Chondrocyte (in vitro differentiated cells): ENCODE results near the gene FRMD4A. TPM values are rescaled to one million over a fixed set of nuclear protein-coding genes. Genes with fewer than 3 reads are reported as not detected.

Experiments used
- DNase-seq: peaks from one replicate; pipeline ENCODE4 v3.0.0; 2021; ENCODE audit warnings: mixed read lengths, low spot score
- H3K27ac Mint-ChIP-seq: one replicate; pipeline ENCODE4 v1.8.0; 2021; ENCODE audit warnings: mild to moderate bottlenecking, moderate library complexity, mixed read lengths; ENCODE audit not compliant: unreplicated experiment
- H3K27me3 Mint-ChIP-seq: 2 replicates; pipeline ENCODE4 v1.8.0; 2021; ENCODE audit warnings: low read depth, mixed read lengths
- H3K36me3 Mint-ChIP-seq: 2 replicates; pipeline ENCODE4 v1.8.0; 2021; ENCODE audit warnings: low read depth, mixed read lengths
- H3K4me1 Mint-ChIP-seq: 2 replicates; pipeline ENCODE4 v1.8.0; 2021; ENCODE audit warnings: low read depth, mild to moderate bottlenecking, mixed read lengths
- H3K4me3 Mint-ChIP-seq: one replicate; pipeline ENCODE4 v1.8.0; 2021; ENCODE audit warnings: mild to moderate bottlenecking, moderate library complexity, mixed read lengths; ENCODE audit not compliant: unreplicated experiment
- H3K9me3 Mint-ChIP-seq: 2 replicates; pipeline ENCODE4 v1.8.0; 2021; ENCODE audit warnings: low read depth, mixed read lengths
- total RNA-seq: library from RNA; stranded (reverse); gene quantifications from 3 replicates; pipeline ENCODE4 v1.2.1, GENCODE V29; 2021
- TF ChIP-seq, protein P1 (sequence below): fragments of 200-600 bp; sonication (generic); IDR thresholded peaks from 2 replicates; pipeline ENCODE4 v1.5.0; 2021; ENCODE audit warnings: antibody characterized with exemption, mild to moderate bottlenecking, moderate library complexity

Gene FRMD4A
- total RNA-seq, 1 donor from 2014 or later, result 129 TPM

DNA sequence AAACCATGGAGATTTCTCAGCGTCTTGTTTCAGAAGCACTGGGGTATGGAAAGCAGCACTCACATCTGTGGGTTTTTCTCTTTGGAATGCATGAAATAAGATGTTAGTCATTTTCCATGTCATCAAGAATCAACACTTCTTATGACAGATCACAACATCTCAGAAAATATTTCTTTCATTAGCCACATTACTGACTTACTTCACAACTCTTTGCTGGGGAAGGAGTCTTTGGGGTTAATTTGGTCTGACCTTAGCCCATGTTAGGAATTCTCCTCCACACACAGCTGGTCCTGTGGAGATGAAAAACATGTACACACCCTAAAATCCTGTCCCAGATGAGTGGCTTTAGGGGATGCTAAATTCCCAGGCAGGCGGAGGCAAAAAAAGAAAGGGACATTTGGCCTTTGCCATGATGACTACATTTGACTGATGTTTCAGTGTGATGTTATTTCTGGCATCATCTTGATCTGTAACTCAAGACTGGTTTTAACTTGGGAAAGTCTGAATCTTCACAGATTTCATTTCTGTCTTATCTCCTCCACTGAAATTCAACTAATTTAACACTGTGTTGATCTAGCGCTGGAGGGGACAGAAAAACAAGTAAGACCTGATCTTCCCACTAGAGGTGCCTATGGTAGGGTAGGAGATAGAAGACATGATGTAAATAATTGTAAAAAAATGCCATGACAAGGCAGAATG, 380.7 kb downstream of the FRMD4A start:
- Mint-ChIP-seq H3K36me3 (peaks cover 18% of the 10 kb centered on the region), H3K27me3 (no peaks in the 10 kb centered on the region), H3K4me1 (peaks cover 76% of the 10 kb centered on the region), H3K27ac (peak overlapping the region; percentile 97), H3K9me3 (no peaks in the 10 kb centered on the region), H3K4me3 (no peak overlapping the region)
- no peak for DNase-seq
- TF ChIP-seq, protein P1, sequence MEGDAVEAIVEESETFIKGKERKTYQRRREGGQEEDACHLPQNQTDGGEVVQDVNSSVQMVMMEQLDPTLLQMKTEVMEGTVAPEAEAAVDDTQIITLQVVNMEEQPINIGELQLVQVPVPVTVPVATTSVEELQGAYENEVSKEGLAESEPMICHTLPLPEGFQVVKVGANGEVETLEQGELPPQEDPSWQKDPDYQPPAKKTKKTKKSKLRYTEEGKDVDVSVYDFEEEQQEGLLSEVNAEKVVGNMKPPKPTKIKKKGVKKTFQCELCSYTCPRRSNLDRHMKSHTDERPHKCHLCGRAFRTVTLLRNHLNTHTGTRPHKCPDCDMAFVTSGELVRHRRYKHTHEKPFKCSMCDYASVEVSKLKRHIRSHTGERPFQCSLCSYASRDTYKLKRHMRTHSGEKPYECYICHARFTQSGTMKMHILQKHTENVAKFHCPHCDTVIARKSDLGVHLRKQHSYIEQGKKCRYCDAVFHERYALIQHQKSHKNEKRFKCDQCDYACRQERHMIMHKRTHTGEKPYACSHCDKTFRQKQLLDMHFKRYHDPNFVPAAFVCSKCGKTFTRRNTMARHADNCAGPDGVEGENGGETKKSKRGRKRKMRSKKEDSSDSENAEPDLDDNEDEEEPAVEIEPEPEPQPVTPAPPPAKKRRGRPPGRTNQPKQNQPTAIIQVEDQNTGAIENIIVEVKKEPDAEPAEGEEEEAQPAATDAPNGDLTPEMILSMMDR, result peak; percentile 35

DNA sequence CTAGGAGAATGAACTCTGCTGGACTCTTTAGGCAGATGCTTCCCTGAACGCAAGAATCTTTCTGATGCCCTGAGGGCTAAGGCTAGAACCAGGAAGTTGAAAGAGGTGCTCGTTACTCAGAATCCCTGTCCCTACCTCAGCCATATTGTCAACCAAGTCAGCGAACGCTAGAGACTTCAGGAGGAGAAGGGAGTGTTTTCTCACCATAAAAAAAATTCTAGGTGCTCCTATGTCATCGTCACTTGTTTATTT, 384.6 kb downstream of the FRMD4A start:
- peak overlapping the region; percentile 80 for H3K27ac Mint-ChIP-seq
- peaks cover 22% of the 10 kb centered on the region for H3K36me3 Mint-ChIP-seq
- no peak for DNase-seq
- peaks cover 94% of the 10 kb centered on the region for H3K4me1 Mint-ChIP-seq
- no peak overlapping the region for H3K4me3 Mint-ChIP-seq
- H3K9me3 Mint-ChIP-seq, result no peaks in the 10 kb centered on the region
- TF ChIP-seq, protein P1, result no peak
- H3K27me3 Mint-ChIP-seq, result no peaks in the 10 kb centered on the region

DNA sequence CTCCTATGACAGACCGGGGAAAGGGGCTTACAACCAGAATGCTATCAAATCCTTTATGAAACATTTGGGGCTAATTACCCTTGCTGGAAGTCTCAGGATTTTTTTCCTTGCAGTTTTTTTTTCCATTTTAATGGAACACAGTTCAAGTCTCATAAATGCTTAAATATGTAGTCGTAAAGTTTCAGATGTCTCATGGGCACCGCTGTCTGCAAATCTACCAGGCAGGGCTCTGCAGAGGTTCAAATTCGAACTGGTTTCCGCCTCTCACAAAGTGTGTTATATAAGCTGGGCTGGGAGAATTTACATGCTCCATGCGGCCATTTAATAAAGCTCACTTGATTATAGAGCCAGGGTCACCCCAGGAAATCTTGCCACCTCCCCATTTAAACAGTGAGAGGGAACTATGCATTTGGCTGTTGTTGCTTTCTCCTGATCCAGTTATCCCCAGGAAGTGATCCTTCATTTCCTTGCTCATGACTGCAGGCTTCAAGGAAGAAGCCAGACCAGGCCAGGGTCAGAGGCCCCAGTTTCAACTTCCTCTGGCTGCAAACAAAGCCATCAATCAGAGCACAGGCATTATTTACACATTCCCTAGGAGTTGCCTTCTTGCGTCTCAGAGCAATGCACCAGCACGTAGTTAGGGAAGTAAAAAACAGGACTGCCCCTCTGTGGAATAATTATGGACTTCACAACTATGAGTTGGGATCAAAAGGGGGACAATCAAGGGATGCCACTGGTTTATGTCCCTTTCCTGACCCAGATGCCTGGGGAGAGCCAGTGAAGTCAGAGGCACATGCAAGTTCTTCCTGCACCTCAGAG, 385.1 kb downstream of the FRMD4A start:
- H3K27ac Mint-ChIP-seq, result peak overlapping the region; percentile 80
- peaks cover 92% of the 10 kb centered on the region for H3K4me1 Mint-ChIP-seq
- no peak for DNase-seq
- no peaks in the 10 kb centered on the region for H3K27me3 Mint-ChIP-seq
- no peak overlapping the region for H3K4me3 Mint-ChIP-seq
- H3K9me3 Mint-ChIP-seq, result no peaks in the 10 kb centered on the region
- peaks cover 20% of the 10 kb centered on the region for H3K36me3 Mint-ChIP-seq
- TF ChIP-seq, protein P1, result peak; percentile 26

DNA sequence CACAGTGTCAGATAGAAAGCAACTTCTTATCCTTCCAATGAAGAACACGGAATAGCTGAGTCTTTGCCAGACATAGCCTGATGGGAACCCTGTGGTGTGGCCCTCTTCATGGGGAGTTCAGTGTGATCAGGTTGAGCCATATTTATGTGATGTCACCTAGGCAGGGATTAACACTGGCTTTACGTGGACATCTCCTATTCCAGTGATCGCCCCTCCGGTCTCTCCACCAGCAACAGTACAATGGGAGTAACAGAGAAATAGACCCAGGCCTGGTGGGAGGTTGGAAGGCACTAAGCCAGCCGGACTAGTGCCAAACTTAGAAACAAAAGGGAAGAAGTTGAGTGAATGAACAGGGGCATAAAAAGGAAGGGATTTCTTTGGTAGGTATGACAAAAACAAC, 385.9 kb downstream of the FRMD4A start:
- TF ChIP-seq, protein P1, result no peak
- H3K9me3 Mint-ChIP-seq, result no peaks in the 10 kb centered on the region
- peaks cover 92% of the 10 kb centered on the region for H3K4me1 Mint-ChIP-seq
- no peak for DNase-seq
- peak overlapping the region; percentile 80 for H3K27ac Mint-ChIP-seq
- H3K36me3 Mint-ChIP-seq, result peaks cover 20% of the 10 kb centered on the region
- H3K4me3 Mint-ChIP-seq, result no peak overlapping the region
- H3K27me3 Mint-ChIP-seq, result no peaks in the 10 kb centered on the region

DNA sequence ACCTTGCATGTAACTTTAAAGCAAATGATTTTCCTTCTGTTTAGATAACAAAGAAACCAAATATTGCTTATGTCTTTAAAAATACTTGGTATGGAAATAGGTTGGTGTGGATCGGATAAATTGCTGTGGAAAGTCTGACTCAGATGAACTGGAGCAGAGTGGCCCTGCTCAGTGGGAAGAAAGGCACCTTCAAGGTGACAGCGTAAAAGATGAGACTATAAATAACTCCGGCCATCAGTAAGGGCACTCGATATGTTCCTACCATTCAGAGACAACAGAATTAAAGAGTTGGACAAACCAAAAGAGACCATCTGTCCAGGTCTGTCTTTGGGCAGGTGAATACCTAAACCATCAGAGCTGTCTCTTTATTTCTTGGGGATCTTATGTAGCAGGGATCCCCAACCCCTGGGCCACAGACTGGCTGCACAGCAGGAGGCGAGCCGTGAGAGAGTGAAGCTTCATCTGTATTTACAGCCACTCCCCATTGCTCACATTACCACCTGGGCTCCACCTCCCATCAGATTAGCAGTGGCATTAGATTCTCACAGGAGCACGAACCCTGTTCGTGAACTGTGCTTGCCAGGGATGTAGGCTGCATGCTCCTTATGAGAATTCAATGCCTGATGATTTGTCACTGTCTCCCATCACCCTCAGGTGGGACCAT, 386.9 kb downstream of the FRMD4A start:
- peaks cover 92% of the 10 kb centered on the region for H3K4me1 Mint-ChIP-seq

More for the DNA sequence above, 386.9 kb downstream of the FRMD4A start:
- TF ChIP-seq, protein P1, result no peak
- Mint-ChIP-seq H3K36me3 (peaks cover 20% of the 10 kb centered on the region), H3K9me3 (no peaks in the 10 kb centered on the region), H3K27ac (peak overlapping the region; percentile 90), H3K4me3 (no peak overlapping the region), H3K27me3 (no peaks in the 10 kb centered on the region)
- no peak for DNase-seq
